GM18508 (cell line): ENCODE results near the gene GMCL2.

Experiments used
- ATAC-seq: cut with Tn5 transposase; IDR thresholded peaks from one replicate; pipeline ENCODE4 v1.9.1; 2021; ENCODE audit warnings: moderate number of reproducible peaks; ENCODE audit not compliant: insufficient read depth, unreplicated experiment

Gene GMCL2

GRCh38 chr5:178223196-178223773 is 36.1 kb upstream of the GMCL2 start:
- no peak for ATAC-seq

DNA sequence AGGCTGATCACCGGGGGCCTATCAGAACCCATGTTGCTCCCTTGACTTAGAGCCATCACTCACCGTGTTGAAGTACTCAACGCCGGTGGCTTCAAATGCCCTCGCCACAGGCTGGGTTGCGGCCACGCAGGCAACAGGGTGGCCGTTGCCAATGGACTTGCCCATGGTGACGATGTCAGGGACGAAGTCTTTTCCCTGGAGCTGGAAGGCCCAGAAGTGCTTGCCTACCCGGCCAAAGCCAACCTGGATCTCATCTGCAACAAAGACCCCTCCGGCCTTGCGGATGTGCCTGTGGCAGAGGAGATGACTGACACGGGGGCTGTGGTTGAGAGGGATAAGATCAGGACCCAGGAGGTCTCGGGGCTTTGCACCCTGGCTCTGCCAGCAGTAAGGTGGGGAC is 35.1 kb upstream of the GMCL2 start:
- ATAC-seq: no peak

- no peak for ATAC-seq
Measured at GRCh38 chr5:178221853-178222252, 34.7 kb upstream of the GMCL2 start.

GRCh38 chr5:178221282-178221681 is 34.1 kb upstream of the GMCL2 start:
- ATAC-seq: no peak

GRCh38 chr5:178218827-178219226 is 31.7 kb upstream of the GMCL2 start:
- ATAC-seq: no peak

DNA sequence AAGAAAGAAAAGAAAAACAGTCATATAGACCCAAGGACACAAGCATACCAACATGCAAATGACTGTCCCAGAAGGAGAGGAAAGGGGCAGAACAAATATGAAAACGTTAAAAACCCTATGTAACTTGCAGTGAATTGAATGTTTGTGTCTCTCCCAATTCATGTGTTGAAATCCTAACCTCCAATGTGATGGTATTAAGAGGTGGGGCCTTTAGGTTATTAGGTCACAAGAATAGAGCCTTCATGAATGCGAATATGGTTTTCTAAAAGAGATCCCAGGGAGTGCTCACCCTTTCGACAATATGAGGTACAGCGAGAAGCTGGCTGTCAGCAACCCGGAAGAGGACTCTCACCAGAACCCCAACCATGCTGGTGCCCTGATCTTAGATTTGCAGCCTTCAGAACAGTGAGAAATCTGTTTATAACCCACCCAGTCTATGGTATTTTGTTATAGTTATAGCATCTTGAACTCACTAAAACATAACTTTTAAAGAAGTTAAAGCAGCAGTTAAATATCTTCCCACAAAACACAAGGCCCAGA is 31.1 kb upstream of the GMCL2 start:
- ATAC-seq: no peak

GRCh38 chr5:178216779-178217178 is 29.6 kb upstream of the GMCL2 start:
- ATAC-seq: no peak

GRCh38 chr5:178216088-178216534 is 28.9 kb upstream of the GMCL2 start:
- ATAC-seq: no peak

DNA sequence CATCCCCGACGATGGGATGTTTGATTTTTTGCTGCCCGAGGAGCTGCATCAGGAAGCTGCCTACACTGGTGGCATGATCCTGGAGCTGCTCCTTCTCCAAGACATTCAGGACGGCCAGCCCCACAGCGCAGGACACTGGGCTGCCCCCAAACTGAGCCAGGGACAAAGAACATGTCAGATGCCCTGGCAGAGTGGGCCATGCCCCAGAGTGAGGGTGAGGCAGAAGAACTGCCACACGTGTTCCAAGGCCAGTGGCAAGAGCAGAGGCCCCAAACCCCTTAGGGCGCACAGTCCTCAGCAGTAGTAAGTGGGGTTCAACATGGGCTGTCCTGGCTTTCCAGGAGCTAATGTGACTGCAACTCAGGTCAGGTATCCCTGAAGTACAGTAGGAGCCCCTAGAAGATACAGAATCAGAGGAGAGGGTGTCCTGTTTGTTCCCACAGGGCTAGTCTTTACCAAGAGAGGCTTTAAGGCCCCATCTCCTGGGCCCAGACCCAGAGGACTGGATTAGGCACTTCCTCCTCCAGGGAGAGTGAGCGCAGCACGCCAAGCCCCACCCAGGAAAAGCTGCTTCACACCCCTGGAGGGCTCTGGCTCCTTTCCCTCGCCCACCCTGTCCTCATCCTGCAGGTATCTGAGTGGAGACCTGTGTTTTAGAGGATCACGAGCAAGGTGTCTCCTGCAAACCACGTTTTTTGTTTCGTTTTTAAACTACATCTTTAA is 28.3 kb upstream of the GMCL2 start:
- ATAC-seq: no peak

DNA sequence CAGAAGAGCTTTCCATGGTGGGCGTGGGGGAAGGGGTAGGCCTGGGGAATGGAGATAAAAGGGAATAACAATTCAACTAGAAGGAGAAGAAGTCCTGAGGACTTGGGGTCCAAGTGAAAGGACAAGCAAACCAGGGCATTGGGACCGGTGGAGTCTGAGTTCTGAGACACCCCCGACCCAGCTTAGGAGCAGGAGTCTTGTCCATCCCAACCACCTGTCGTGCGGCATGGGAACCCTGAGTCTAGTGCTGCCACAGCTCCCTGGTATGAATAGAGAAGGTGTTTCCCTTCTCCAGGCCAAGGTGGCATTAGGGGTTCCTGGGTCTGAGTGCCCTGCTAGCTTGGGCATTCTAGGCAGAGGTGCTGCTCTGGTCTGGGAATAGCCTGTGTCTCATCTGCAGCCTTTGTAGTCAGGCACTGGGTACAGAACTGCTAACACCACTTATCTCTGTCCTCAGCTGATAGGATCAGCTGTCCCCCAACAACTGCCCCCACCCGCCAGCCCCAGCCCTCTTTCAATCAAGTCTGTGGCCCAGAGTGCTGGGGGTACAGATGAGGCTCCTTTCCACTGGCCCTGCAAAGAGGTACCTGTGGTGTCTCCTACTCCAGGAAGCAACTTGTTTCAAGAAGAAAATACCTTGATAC is 27.1 kb upstream of the GMCL2 start:
- ATAC-seq: no peak

DNA sequence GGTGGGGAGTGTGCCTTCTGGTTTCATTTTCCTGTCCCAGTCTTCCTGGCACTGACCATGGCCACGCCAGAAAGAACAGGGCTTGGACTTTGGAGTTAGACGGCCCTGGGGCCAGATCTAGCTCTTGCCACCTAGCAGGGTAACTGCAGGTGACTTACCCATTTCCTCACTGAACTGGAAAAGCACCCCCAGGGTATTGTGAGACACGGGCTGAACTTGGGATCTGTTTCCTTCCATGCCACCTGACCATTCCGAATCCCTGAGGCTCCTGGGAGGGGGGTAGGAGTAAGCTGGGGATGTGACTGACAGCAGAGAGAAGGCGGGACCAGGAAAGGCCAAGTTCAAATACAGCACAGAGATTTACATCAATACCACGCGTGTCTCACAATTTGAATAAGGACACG is 26.6 kb upstream of the GMCL2 start:
- no peak for ATAC-seq

GRCh38 chr5:178213003-178213461 is 25.9 kb upstream of the GMCL2 start:
- no peak for ATAC-seq

- ATAC-seq: no peak
Measured at GRCh38 chr5:178212241-178213002, 25.3 kb upstream of the GMCL2 start.

GRCh38 chr5:178211095-178212048 is 24.2 kb upstream of the GMCL2 start:
- ATAC-seq: no peak

GRCh38 chr5:178210686-178211085 is 23.5 kb upstream of the GMCL2 start:
- no peak for ATAC-seq

- no peak for ATAC-seq
Measured at GRCh38 chr5:178210073-178210535, 22.9 kb upstream of the GMCL2 start.

DNA sequence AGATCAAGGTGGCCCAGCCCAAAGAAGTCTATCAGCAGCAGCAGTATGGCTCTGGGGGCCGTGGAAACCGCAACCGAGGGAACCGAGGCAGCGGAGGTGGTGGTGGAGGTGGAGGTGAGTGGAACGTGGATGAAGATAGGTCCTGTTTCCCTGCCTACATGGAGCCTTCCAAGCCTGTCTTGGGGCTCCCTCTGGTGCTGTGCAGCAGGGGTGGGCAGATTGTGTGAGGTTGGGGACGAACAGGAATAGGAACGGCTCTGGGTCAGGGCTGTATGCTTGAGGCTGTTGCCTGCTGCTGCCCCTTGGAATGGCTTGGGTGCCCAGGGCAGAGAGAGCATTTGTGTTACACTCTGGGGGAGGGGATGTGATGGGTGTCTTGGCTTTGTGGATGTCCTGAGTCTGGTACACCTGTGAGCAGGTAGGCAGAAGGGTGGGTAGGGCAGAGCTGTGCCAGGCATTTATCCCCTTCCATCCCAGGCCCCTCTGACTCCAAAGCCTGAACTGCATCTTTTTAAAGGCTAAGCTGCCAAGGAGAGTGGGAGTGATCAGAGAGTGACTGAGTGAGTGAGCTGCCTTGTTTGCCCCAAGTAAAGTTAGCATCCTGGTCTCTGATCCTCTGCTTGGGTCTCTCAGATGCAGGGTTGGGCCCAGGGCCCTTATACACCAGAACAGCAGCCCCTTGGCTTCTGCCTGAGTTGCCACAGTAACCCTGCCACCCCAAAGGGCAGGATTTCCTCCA is 22.3 kb upstream of the GMCL2 start:
- ATAC-seq: no peak

DNA sequence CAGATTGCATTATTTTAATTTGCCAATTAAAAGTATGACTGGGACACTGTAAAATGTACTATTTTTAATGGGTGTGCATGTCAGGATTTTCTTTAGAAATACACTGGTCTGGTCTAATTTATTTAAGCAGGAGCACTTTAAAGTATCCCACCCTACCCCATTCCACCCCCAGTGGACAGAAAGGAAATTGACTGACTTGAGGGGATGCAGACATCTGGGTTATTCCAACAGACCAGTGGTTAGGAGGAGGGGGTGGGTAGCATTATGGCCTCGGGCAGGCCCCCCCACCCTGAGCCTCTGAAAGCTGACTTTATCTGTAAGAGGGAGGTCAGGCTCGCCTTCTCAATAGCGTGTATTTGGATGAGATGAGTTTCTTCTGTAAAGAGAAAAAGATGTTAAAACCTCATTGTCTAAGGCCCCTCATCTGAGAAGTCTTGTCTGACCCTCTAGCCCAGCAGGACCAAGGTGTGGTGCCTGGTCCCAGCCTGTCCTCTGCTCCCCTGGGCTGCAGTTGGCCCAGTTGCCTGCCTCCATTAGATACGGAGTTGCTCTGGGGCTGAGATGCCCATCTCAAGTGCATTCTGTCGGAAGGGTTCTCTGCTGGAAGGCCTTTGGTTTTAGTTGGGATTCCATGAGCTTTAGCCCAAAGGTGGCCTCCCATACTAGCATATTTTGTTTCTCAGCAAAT is 21.5 kb upstream of the GMCL2 start:
- no peak for ATAC-seq
